IMR-90 (cell line): ENCODE results near the gene TRAPPC3L.

Experiments used
- CEBPB ChIP-seq: IDR thresholded peaks from 2 replicates; pipeline ENCODE4 v1.6.1; 2012; ENCODE audit warnings: low read depth, low read length, improper control_type of control experiment
- CHD1 ChIP-seq: IDR thresholded peaks from 2 replicates; pipeline ENCODE4 v1.6.1; 2012; ENCODE audit warnings: low read depth, low read length, improper control_type of control experiment
- FOS ChIP-seq: fragments of 150-350 bp; IDR thresholded peaks from 2 replicates; pipeline ENCODE4 v1.6.1; 2016; ENCODE audit warnings: low read depth, low read length
- POLR2A ChIP-seq: IDR thresholded peaks from 2 replicates; pipeline ENCODE4 v1.6.1; 2012; ENCODE audit warnings: mild to moderate bottlenecking, low read depth, low read length
- RAD21 ChIP-seq: IDR thresholded peaks from 2 replicates; pipeline ENCODE4 v1.6.1; 2012; ENCODE audit warnings: low read length, improper control_type of control experiment
- RCOR1 ChIP-seq: IDR thresholded peaks from 2 replicates; pipeline ENCODE4 v1.6.1; 2012; ENCODE audit warnings: mild to moderate bottlenecking, low read length, improper control_type of control experiment; ENCODE audit not compliant: insufficient replicate concordance
- RFX5 ChIP-seq: IDR thresholded peaks from 2 replicates; pipeline ENCODE4 v1.8.0; 2012; ENCODE audit warnings: low read depth, mild to moderate bottlenecking, low read length, moderate library complexity
- SMC3 ChIP-seq: fragments of 150-350 bp; IDR thresholded peaks from 2 replicates; pipeline ENCODE4 v1.6.1; 2016; ENCODE audit warnings: low read depth, mild to moderate bottlenecking, antibody characterized with exemption, low read length, moderate library complexity
- USF2 ChIP-seq: fragments of 150-350 bp; IDR thresholded peaks from 2 replicates; pipeline ENCODE4 v1.6.1; 2017; ENCODE audit warnings: mild to moderate bottlenecking, antibody characterized with exemption, low read length, low read depth
- TF ChIP-seq, protein P1 (sequence below): conservative IDR thresholded peaks from 2 replicates; pipeline ENCODE4 v1.5.1; 2012; ENCODE audit warnings: mild to moderate bottlenecking, low read depth, low read length, improper control_type of control experiment
- TF ChIP-seq, protein P2 (sequence below): fragments of 150-350 bp; IDR thresholded peaks from 2 replicates; pipeline ENCODE4 v1.6.1; 2016; ENCODE audit warnings: low read depth, mild to moderate bottlenecking, low read length, moderate library complexity, borderline replicate concordance

- no peak for TF ChIP-seq POLR2A
- TF ChIP-seq, protein P1, sequence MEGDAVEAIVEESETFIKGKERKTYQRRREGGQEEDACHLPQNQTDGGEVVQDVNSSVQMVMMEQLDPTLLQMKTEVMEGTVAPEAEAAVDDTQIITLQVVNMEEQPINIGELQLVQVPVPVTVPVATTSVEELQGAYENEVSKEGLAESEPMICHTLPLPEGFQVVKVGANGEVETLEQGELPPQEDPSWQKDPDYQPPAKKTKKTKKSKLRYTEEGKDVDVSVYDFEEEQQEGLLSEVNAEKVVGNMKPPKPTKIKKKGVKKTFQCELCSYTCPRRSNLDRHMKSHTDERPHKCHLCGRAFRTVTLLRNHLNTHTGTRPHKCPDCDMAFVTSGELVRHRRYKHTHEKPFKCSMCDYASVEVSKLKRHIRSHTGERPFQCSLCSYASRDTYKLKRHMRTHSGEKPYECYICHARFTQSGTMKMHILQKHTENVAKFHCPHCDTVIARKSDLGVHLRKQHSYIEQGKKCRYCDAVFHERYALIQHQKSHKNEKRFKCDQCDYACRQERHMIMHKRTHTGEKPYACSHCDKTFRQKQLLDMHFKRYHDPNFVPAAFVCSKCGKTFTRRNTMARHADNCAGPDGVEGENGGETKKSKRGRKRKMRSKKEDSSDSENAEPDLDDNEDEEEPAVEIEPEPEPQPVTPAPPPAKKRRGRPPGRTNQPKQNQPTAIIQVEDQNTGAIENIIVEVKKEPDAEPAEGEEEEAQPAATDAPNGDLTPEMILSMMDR = no peak
- TF ChIP-seq, protein P2, sequence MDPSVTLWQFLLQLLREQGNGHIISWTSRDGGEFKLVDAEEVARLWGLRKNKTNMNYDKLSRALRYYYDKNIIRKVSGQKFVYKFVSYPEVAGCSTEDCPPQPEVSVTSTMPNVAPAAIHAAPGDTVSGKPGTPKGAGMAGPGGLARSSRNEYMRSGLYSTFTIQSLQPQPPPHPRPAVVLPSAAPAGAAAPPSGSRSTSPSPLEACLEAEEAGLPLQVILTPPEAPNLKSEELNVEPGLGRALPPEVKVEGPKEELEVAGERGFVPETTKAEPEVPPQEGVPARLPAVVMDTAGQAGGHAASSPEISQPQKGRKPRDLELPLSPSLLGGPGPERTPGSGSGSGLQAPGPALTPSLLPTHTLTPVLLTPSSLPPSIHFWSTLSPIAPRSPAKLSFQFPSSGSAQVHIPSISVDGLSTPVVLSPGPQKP = no peak
- TF ChIP-seq RAD21 = no peak
- TF ChIP-seq RCOR1 = no peak
- TF ChIP-seq FOS = no peak
- TF ChIP-seq RFX5 = no peak
- TF ChIP-seq USF2 = no peak
- no peak for TF ChIP-seq CEBPB
- no peak for TF ChIP-seq SMC3
- TF ChIP-seq CHD1 = no peak
Measured at GRCh38 chr6:116472706-116473105, 72.8 kb downstream of the TRAPPC3L start.
